Testis (tissue), 2 donors: ENCODE measurements around the gene FBP2.
"Not testable (repeated sequence)": the region's sequence is repeated elsewhere in the genome, so short reads cannot be mapped to it uniquely, and the experiment has no call there.

Source experiments
- POLR2A ChIP-seq: fragments of 450-650 bp; IDR thresholded peaks from one replicate; pipeline ENCODE4 v1.6.1; 2017; ENCODE audit warnings: antibody characterized with exemption, mild to moderate bottlenecking, moderate library complexity
- TF ChIP-seq, protein P1 (sequence below), 3 experiments: fragments of 450-650 bp in 2 of 3; fragments of 200-600 bp in 1 of 3; sonication (generic) in 1 of 3; IDR thresholded peaks; one replicate each; pipeline ENCODE4 v1.5.1; 2016 to 2019; ENCODE audit warnings: antibody characterized with exemption in 3 of 3, mild to moderate bottlenecking in 2 of 3, moderate library complexity in 1 of 3

DNA sequence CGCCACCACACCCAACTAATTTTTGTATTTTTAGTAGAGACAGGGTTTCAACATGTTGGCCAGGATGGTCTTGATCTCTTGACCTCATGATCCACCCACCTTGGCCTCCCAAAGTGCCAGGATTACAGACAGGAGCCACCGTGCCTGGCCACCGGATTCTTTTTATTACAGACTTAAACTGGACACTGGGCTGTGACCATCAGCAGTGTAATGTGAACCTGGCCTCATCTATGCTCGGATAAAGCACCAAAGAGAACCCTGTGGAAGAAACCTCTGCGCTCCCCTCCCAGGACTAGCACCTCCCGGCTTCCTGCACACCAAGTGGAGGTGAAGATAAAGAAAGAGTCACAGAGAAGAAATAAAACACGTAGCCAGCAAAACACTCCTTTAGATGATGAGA is 941 bp downstream of the FBP2 start:
- TF ChIP-seq, protein P1, sequence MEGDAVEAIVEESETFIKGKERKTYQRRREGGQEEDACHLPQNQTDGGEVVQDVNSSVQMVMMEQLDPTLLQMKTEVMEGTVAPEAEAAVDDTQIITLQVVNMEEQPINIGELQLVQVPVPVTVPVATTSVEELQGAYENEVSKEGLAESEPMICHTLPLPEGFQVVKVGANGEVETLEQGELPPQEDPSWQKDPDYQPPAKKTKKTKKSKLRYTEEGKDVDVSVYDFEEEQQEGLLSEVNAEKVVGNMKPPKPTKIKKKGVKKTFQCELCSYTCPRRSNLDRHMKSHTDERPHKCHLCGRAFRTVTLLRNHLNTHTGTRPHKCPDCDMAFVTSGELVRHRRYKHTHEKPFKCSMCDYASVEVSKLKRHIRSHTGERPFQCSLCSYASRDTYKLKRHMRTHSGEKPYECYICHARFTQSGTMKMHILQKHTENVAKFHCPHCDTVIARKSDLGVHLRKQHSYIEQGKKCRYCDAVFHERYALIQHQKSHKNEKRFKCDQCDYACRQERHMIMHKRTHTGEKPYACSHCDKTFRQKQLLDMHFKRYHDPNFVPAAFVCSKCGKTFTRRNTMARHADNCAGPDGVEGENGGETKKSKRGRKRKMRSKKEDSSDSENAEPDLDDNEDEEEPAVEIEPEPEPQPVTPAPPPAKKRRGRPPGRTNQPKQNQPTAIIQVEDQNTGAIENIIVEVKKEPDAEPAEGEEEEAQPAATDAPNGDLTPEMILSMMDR (IDR thresholded peaks at IDR 0.05): not testable (repeated sequence)
- not testable (repeated sequence) for TF ChIP-seq POLR2A
